A549 (cell line): ENCODE measurements around the gene ZNF407. TPM values are rescaled to one million over a fixed set of nuclear protein-coding genes. Genes with fewer than 3 reads are reported as not detected.

Experiments used
- ATAC-seq, 2 experiments: fragments of 200-7000 bp in 1 of 2; fragments of >200 bp in 1 of 2; cut with Nextera tagmentation in 1 of 2; cut with Tn5 transposase in 1 of 2; 3 replicates each; pipeline versions ENCODE4 v1.8.0 to v1.9.1; 2018 to 2020; ENCODE audit warnings: mild to moderate bottlenecking in 1 of 2, moderate library complexity in 1 of 2
- CTCF ChIA-PET: fragments of 300-600 bp; sonication (Branson Sonifier 250); formaldehyde crosslinking; extraction: SDS; loops from one replicate; lab custom pipeline; 2021; ENCODE audit warnings: antibody characterized with exemption, inconsistent platforms; lab: Yijun Ruan, JAX
- POLR2A ChIA-PET: fragments of 350-600 bp; formaldehyde crosslinking; extraction: SDS; loops from one replicate; lab custom pipeline; 2021; ENCODE audit warnings: antibody characterized with exemption, inconsistent platforms; lab: Yijun Ruan, JAX
- DNase-seq, 2 experiments: peaks; one replicate each; pipeline versions ENCODE4 v3.0.0 to v3.0.0-alpha.2; 2011 to 2016; ENCODE audit warnings: low read depth in 1 of 2, low spot score in 1 of 2
- FAIRE-seq: peaks from 2 replicates; lab custom pipeline; 2011; peaks lifted over from hg19 to GRCh38; lab: Jason Lieb, UNC
- H3K27ac ChIP-seq, 2 experiments: fragments of >200 bp; sonication (Bioruptor Twin); formaldehyde crosslinking; 3 replicates each; pipeline ENCODE4 v1.5.1; 2016 to 2017
- H3K4me1 ChIP-seq: fragments of >200 bp; sonication (Bioruptor Twin); formaldehyde crosslinking; 3 replicates; pipeline ENCODE4 v1.6.1; 2016
- H3K4me2 ChIP-seq: fragments of >200 bp; sonication (Bioruptor Twin); formaldehyde crosslinking; 3 replicates; pipeline ENCODE4 v1.6.1; 2016
- H3K4me3 ChIP-seq: fragments of >200 bp; sonication (Bioruptor Twin); formaldehyde crosslinking; 3 replicates; pipeline ENCODE4 v1.5.1; 2016
- H3K9me3 ChIP-seq: fragments of >200 bp; sonication (Bioruptor Twin); formaldehyde crosslinking; 3 replicates; pipeline ENCODE4 v1.6.1; 2016
- BHLHE40 ChIP-seq: IDR thresholded peaks from 2 replicates; pipeline ENCODE4 v1.6.1; 2012; ENCODE audit warnings: low read depth, low read length, inconsistent platforms
- CBX2 ChIP-seq: fragments of 200-600 bp; sonication (generic); IDR thresholded peaks from 2 replicates; pipeline ENCODE4 v1.6.1; 2016; ENCODE audit warnings: low read depth, mild to moderate bottlenecking, borderline replicate concordance
- CBX8 ChIP-seq: fragments of 200-600 bp; sonication (generic); IDR thresholded peaks from 2 replicates; pipeline ENCODE4 v1.6.1; 2016
- CEBPB ChIP-seq, 2 experiments: fragments of >200 bp in 1 of 2; sonication (Bioruptor Twin) in 1 of 2; formaldehyde crosslinking in 1 of 2; IDR thresholded peaks; 2 replicates each; pipeline ENCODE4 v1.6.1; 2012 to 2016
- CHD2 ChIP-seq: fragments of 150-350 bp; IDR thresholded peaks from 2 replicates; pipeline ENCODE4 v1.6.1; 2014; ENCODE audit warnings: low read length; ENCODE audit not compliant: partially characterized antibody
- EHMT2 ChIP-seq: fragments of 200-600 bp; sonication (generic); IDR thresholded peaks from 2 replicates; pipeline ENCODE4 v1.6.1; 2016; ENCODE audit warnings: antibody characterized with exemption, low read depth, mild to moderate bottlenecking, moderate library complexity
- GATA3 ChIP-seq: IDR thresholded peaks from 2 replicates; pipeline ENCODE4 v1.6.1; 2012; ENCODE audit warnings: borderline replicate concordance
- HDAC2 ChIP-seq: fragments of 200-600 bp; sonication (generic); IDR thresholded peaks from 2 replicates; pipeline ENCODE4 v1.6.1; 2016
- HOXB5 ChIP-seq: fragments of 250-450 bp; sonication (Bioruptor Pico); IDR thresholded peaks from 2 replicates; pipeline ENCODE4 v1.5.0; 2020; ENCODE audit warnings: mild to moderate bottlenecking, moderate library complexity
- JUN ChIP-seq, 2 experiments: fragments of >200 bp; sonication (Bioruptor Twin); formaldehyde crosslinking; IDR thresholded peaks; 2 replicates in 1 of 2; 3 replicates in 1 of 2; pipeline ENCODE4 v1.6.1; 2016 to 2017
- JUNB ChIP-seq: fragments of >200 bp; sonication (Bioruptor Twin); formaldehyde crosslinking; IDR thresholded peaks from 2 replicates; pipeline ENCODE4 v1.6.1; 2016
- KDM1A ChIP-seq: fragments of 200-600 bp; sonication (generic); IDR thresholded peaks from 2 replicates; pipeline ENCODE4 v1.6.1; 2016; ENCODE audit warnings: low read depth, mild to moderate bottlenecking
- MAFK ChIP-seq: fragments of 450-650 bp; IDR thresholded peaks from 2 replicates; pipeline ENCODE4 v1.6.1; 2014; ENCODE audit not compliant: partially characterized antibody
- MAX ChIP-seq: IDR thresholded peaks from 2 replicates; pipeline ENCODE4 v1.6.1; 2012
- MYC ChIP-seq: IDR thresholded peaks from 2 replicates; pipeline ENCODE4 v1.6.1; 2012; ENCODE audit warnings: mild to moderate bottlenecking, inconsistent platforms, low read length, improper control_type of control experiment, borderline replicate concordance
- NFE2L2 ChIP-seq: fragments of 150-350 bp; conservative IDR thresholded peaks from 2 replicates; pipeline ENCODE4 v1.6.1; 2014; ENCODE audit warnings: low read length
- POLR2A ChIP-seq: IDR thresholded peaks from 2 replicates; pipeline ENCODE4 v1.6.1; 2012; ENCODE audit warnings: mild to moderate bottlenecking, low read length
- POLR2AphosphoS2 ChIP-seq: conservative IDR thresholded peaks from 2 replicates; pipeline ENCODE4 v1.6.1; 2012; ENCODE audit warnings: low read length, improper control_type of control experiment, inconsistent platforms
- RFX5 ChIP-seq: fragments of 450-650 bp; IDR thresholded peaks from 2 replicates; pipeline ENCODE4 v1.7.1; 2014; ENCODE audit warnings: antibody characterized with exemption, mild to moderate bottlenecking, moderate library complexity
- RNF2 ChIP-seq: fragments of 200-600 bp; sonication (generic); IDR thresholded peaks from 2 replicates; pipeline ENCODE4 v1.6.1; 2016; ENCODE audit warnings: low read depth, mild to moderate bottlenecking, antibody characterized with exemption, moderate library complexity, borderline replicate concordance
- SMC3 ChIP-seq: fragments of >200 bp; sonication (Bioruptor Twin); formaldehyde crosslinking; IDR thresholded peaks from 3 replicates; pipeline ENCODE4 v1.6.1; 2018; ENCODE audit warnings: inconsistent platforms
- TFCP2L1 ChIP-seq: fragments of 250-450 bp; sonication (Bioruptor Pico); IDR thresholded peaks from 2 replicates; pipeline ENCODE4 v1.5.0; 2021; ENCODE audit warnings: mild to moderate bottlenecking
- ZSCAN20 ChIP-seq: fragments of 250-450 bp; sonication (Bioruptor Pico); IDR thresholded peaks from 2 replicates; pipeline ENCODE4 v1.8.0; 2022; ENCODE audit warnings: mild to moderate bottlenecking, moderate library complexity
- WGBS: methylation state at CpG from one replicate; pipeline ENCODE4 v1.1.6; 2017; ENCODE audit errors: missing lambda C conversion rate; 5-methylcytosine and 5-hydroxymethylcytosine counted together
- polyA plus RNA-seq, 4 experiments: library from polyadenylated mRNA; depleted of rRNA in 3 of 4; stranded (reverse); fragments of >200 nt; fragmentation: RNase III in 1 of 4; extraction: RNeasy Plus Mini Kit Qiagen cat#74134 plus additional on column Dnase treatment in 1 of 4; gene quantifications; 2 replicates in 3 of 4; 3 replicates in 1 of 4; pipeline ENCODE4 v1.2.3, GENCODE V29; 2011 to 2017
- TF ChIP-seq, protein P1 (sequence below): fragments of >200 bp; sonication (Bioruptor Twin); formaldehyde crosslinking; IDR thresholded peaks from 3 replicates; pipeline ENCODE4 v1.5.1; 2016
- TF ChIP-seq, protein P2 (sequence below): fragments of >200 bp; sonication (Bioruptor Twin); formaldehyde crosslinking; IDR thresholded peaks from 3 replicates; pipeline ENCODE4 v1.6.1; 2016

Gene ZNF407
- polyA plus RNA-seq, 2 of the 4 experiments (the other 2 are of a cell fraction): 2.5 to 3.0 TPM

DNA sequence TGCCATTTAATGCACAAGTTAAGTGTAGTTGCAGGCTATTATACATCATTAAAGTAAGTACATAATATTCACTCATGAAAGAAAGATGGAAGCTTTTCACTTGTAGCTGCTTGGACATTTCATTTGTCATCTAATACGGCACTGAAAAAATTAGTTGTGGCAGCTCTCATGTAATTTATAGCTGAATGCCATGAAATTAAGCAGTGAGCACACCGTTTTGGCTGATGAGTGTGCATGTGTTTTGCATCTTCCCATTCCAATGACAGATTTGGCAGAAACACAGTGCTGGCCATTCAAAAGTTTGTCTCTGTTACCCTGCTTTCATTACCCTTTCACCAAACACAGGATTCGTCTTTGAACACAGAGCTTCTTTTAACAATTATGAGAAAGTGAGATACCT, 437.3 kb downstream of the ZNF407 start:
- no peak overlapping the region for H3K27ac ChIP-seq
- ChIA-PET CTCF (interaction anchor here (1.0 kb wide), 1 partner anchor 9 kb away, joined by 3 read pairs; no protein-coding TSS in a partner anchor), POLR2A (no interaction called here)
- no peak overlapping the region for H3K4me2 ChIP-seq
- FAIRE-seq (no peak), ATAC-seq (no peak), DNase-seq (no peak)
- TF ChIP-seq CBX8 (no peak), SMC3 (no peak), MYC (no peak), BHLHE40 (no peak), CBX2 (no peak), RFX5 (no peak), JUN (IDR thresholded peaks at IDR 0.05) (no peak), ZSCAN20 (CRISPR knock-in tag) (no peak), JUNB (no peak), GATA3 (no peak), KDM1A (no peak)
- TF ChIP-seq, protein P1, sequence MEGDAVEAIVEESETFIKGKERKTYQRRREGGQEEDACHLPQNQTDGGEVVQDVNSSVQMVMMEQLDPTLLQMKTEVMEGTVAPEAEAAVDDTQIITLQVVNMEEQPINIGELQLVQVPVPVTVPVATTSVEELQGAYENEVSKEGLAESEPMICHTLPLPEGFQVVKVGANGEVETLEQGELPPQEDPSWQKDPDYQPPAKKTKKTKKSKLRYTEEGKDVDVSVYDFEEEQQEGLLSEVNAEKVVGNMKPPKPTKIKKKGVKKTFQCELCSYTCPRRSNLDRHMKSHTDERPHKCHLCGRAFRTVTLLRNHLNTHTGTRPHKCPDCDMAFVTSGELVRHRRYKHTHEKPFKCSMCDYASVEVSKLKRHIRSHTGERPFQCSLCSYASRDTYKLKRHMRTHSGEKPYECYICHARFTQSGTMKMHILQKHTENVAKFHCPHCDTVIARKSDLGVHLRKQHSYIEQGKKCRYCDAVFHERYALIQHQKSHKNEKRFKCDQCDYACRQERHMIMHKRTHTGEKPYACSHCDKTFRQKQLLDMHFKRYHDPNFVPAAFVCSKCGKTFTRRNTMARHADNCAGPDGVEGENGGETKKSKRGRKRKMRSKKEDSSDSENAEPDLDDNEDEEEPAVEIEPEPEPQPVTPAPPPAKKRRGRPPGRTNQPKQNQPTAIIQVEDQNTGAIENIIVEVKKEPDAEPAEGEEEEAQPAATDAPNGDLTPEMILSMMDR: no peak
- no peak overlapping the region for H3K4me3 ChIP-seq
- no peaks in the 10 kb centered on the region for H3K4me1 ChIP-seq
- 58% methylated on average over 3 of the region's 3 CpGs for WGBS
- no peaks in the 10 kb centered on the region for H3K9me3 ChIP-seq

DNA sequence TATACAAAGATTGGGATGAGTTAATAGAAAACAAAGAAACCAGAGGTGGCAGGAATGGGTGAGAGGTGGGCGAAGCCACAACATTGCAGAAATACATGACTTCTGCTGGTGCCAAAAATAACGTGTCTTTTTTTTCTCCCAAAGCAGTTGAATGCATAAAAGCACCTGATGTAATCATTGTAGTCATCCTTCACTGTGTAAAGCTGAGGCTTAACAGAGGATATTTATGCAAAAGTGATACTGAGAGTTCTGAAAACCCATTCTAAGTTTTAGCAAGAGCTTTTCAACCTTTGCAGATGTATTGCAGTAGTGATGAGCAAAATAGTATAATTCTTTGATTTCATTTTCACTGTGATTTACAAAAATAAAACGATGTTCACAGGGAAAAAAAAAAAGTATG, 438.3 kb downstream of the ZNF407 start:
- FAIRE-seq (no peak), ATAC-seq (no peak), DNase-seq (no peak)
- H3K9me3 ChIP-seq: no peaks in the 10 kb centered on the region
- no peaks in the 10 kb centered on the region for H3K4me1 ChIP-seq
- POLR2A ChIA-PET: no interaction called here
- H3K4me2 ChIP-seq: no peak overlapping the region
- WGBS: 54% methylated on average over 3 of the region's 3 CpGs
- TF ChIP-seq HOXB5 (CRISPR knock-in tag): no peak
- TF ChIP-seq, protein P2, sequence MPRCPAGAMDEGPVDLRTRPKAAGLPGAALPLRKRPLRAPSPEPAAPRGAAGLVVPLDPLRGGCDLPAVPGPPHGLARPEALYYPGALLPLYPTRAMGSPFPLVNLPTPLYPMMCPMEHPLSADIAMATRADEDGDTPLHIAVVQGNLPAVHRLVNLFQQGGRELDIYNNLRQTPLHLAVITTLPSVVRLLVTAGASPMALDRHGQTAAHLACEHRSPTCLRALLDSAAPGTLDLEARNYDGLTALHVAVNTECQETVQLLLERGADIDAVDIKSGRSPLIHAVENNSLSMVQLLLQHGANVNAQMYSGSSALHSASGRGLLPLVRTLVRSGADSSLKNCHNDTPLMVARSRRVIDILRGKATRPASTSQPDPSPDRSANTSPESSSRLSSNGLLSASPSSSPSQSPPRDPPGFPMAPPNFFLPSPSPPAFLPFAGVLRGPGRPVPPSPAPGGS: no peak
- no peak for TF ChIP-seq POLR2A
- no peak for TF ChIP-seq POLR2AphosphoS2
- no peak for TF ChIP-seq TFCP2L1 (CRISPR knock-in tag)
- no peak for TF ChIP-seq CHD2
- TF ChIP-seq NFE2L2: no peak
- TF ChIP-seq MAFK: no peak
- no peak for TF ChIP-seq SMC3
- no peak for TF ChIP-seq CBX2
- H3K27ac ChIP-seq: no peak overlapping the region
- H3K4me3 ChIP-seq: no peak overlapping the region
- CTCF ChIA-PET: no interaction called here

DNA sequence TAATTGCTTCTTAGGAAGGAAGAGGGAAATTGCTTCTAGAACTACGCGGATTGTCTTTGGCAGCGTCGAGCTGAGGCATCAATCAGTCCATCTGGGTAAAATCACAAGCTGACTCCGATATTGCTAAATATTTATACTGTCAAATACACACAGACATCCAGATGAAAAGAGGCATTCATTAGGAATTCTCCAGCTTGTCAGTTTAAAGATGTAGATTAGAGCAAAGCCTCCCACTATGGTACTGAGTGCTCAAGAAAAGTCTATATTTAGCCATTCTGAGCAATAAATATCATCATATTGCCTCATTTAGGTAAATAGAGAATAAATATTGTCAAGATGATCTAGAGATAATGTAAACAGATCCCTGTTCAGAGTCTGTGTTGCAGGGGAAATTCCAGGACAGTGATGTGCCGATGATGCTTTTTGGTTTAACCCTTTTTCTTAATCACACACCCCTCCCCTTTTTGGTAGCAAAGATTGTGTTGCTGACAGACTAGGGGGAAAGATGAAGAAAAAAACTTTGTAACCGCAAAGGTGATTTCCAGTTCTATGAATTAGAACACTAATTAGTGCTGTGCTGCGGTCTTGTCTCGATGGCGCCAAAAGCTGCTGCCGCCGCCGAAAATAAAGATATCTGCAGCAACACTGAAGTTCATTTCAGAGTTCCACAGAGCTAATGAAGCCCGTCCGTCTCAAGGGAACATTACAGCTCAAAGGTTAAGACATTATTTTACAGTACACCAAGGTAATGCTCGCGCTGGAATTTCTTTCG, 439.4 kb downstream of the ZNF407 start:
- TF ChIP-seq CEBPB (IDR thresholded peaks at IDR 0.05) (no peak), HDAC2 (no peak), RNF2 (no peak), POLR2A (no peak), EHMT2 (no peak), MAX (no peak)
- CTCF ChIA-PET: interaction anchor here (1.1 kb wide), 1 partner anchor 10 kb away, joined by 3 read pairs; no protein-coding TSS in a partner anchor
- 89% methylated on average over 18 of the region's 18 CpGs for WGBS
- H3K4me1 ChIP-seq: no peaks in the 10 kb centered on the region
- no peak for FAIRE-seq
- DNase-seq: no peak
- no peak for ATAC-seq
- POLR2A ChIA-PET: no interaction called here
- no peak overlapping the region for H3K4me3 ChIP-seq
- H3K4me2 ChIP-seq: no peak overlapping the region
- no peak overlapping the region for H3K27ac ChIP-seq
- H3K9me3 ChIP-seq: no peaks in the 10 kb centered on the region
